Measurements from ENCODE around the gene ELN. TPM values are rescaled to one million over a fixed set of nuclear protein-coding genes. Genes with fewer than 3 reads are reported as not detected.

Gene ELN
- total RNA-seq, 2 donors from 2014 or later, result 10.3 to 15.0 TPM

DNA sequence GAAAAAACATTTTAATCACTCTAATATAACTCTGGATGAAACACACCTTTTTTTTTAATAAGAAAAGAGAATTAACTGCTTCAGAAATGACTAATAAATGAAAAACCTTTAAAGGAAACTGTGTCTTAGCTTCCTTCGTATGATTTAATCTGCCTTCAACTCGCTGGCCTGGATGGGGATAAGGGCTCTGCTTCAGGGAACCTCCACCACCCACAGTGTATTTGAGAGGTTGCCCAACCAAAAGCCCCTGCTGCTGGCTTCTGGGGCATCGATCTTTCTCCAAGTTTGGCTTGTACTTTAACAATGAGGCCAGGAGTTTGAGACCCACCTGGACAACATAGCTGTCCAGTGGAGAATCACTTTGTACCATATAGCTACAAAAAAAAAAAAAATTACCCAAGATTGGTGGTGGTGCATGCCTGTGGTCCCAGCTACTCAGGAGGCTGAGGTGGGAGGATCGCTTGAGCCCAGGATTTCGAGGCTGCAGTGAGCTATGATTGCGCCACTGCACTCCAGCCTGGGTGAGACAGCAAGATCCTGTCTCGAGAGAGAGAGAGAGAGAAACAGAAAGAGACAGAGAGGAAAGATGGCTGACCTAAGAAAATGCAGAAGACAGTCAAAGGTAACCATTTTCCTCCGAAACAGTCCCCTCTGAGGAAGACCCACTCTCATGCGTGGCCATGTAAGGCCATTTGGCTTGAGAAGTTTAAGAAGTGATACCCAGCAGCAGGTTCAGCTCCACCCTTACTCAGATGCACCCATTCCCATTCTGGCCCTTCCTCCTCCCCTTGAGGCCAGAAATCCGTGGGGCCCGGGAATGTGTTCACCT is 42.0 kb downstream of the ELN start:
- DNase-seq, result no peak
- intact Hi-C loops (cut with DNase I, micrococcal nuclease), result loop anchor here (2.0 to 10.0 kb wide), 3 partner anchors 115 to 331 kb away; no protein-coding TSS in a partner anchor
- ATAC-seq, result no peak

DNA sequence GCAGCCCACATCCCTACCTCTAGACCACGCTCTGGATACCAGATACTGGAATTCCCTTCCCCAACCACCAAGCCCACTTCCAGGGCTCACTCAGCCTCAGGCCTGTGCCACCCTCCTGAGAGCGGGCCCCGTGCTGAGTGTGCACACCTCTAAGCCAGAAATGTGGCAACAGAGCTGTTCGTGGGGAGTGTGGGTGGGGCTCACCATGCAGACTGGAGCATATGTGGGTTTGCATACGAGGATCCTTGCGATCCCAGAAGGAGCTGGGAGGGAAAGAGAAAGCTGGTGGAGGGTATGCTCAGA is 42.6 kb downstream of the ELN start:
- DNase-seq, result no peak
- intact Hi-C loops (cut with DNase I, micrococcal nuclease), result loop anchor here in 1 of 2 donors (10.0 kb wide), 2 partner anchors 114 to 324 kb away; no protein-coding TSS in a partner anchor
- ATAC-seq, result no peak

GRCh38 chr7:74071121-74071520 is 43.1 kb downstream of the ELN start:
- DNase-seq, result no peak
- intact Hi-C loops (cut with DNase I, micrococcal nuclease), result loop anchor here in 1 of 2 donors (10.0 kb wide), 2 partner anchors 114 to 324 kb away; no protein-coding TSS in a partner anchor
- ATAC-seq, result no peak

- ATAC-seq, result no peak
- no peak for DNase-seq
- intact Hi-C loops (cut with DNase I, micrococcal nuclease), result loop anchor here in 1 of 2 donors (10.0 kb wide), 2 partner anchors 110 to 320 kb away; no protein-coding TSS in a partner anchor
Observed at GRCh38 chr7:74074770-74075169, 46.8 kb downstream of the ELN start.

DNA sequence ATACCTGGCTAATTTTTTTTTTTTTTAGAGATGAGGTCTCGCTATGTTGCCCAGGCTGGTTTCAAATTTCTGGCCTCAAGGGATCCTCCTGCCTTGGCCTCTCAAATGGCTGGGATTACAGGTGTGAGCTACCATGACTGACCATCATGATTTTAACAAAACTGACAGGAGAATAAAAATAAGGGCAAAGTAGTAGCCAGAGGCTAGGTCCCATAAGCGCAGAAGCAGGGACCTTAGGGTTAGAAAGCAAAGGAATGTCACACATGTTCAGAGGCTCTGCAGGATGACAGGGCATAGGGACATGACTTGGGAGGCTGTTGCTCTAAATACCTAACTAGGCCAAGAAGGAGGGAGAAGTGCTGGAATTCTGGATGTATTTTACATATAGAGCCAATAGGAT is 50.5 kb downstream of the ELN start:
- no peak for ATAC-seq
- DNase-seq, result no peak
- intact Hi-C loops (cut with DNase I, micrococcal nuclease), result loop anchor here in 1 of 2 donors (10.0 kb wide), 2 partner anchors 106 to 316 kb away; no protein-coding TSS in a partner anchor

DNA sequence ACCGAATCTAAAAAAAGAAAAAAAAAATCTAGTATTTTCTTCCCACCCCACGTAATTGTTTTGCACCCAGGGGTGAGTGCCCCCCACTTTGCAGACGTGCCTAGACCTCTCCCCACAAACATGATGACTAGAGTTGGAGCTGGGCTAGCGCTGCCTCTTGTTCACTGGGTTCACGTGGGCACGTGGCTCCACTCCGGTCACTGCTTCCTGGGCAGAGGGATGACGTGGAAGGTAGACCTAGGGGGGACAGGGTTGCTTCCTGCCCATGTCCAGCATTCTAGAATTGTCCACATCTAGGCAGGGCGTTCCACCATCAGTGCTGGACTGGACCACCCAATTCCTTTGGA is 54.8 kb downstream of the ELN start:
- DNase-seq, result no peak
- no peak for ATAC-seq
- intact Hi-C loops (cut with DNase I, micrococcal nuclease), result no loop called here

DNA sequence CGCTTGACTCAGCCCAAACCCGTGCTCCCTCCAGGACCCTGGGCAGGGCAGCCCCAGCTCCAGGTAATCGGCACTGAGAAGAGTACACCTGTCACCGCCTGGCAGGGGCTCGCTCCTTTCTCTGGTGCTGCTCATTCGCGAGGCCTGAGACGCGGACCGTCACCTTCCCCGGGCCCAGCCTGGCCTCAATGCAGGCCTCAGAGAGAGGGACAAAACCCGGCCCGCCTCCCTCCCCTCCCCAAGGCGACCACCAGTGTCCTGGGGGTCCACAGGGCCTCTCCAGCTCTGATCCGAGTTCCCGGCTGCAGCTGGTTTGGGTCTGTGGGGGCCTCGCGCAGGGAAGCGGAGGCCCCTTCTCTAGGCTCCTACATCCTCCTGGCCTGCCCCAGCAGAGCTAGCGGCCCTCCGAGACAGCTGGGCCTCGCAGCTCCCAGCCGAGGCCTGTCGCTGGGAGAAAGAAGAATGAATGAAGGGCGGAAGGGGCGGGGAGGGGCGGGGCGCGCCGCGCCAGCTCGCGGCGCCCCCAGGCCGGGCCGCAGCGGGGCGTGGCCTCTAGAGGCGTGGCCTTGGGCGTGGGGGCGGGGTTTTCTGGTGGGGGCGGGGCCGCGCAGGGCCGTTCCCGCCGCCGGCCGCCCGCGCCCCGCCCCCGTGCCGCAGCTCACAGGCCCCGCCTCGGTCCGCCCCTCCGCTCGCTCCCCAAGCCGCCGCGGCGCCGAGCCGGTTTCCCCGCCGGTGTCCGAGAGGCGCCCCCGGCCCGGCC is 55.3 kb downstream of the ELN start, which contains the start of gene LIMK1:
Gene LIMK1, plus strand, starts transcription at position 688 of the 760 bp plus-strand sequence. CDS start 187 bp downstream, outside the sequence.
- intact Hi-C loops (cut with DNase I, micrococcal nuclease), result no loop called here
- DNase-seq, result peak; percentile 61 to 87
- peak; percentile 91 for ATAC-seq

GRCh38 chr7:74083928-74084721 is 56.2 kb downstream of the ELN start:
- peak in 1 of 2 donors; percentile 37 for DNase-seq
- peak; percentile 60 for ATAC-seq
- intact Hi-C loops (cut with DNase I, micrococcal nuclease), result no loop called here

- DNase-seq, result no peak
- ATAC-seq, result no peak
- intact Hi-C loops (cut with DNase I, micrococcal nuclease), result no loop called here
Observed at GRCh38 chr7:74084722-74085578, 57.0 kb downstream of the ELN start.

GRCh38 chr7:74087791-74088453 is 59.9 kb downstream of the ELN start:
- intact Hi-C loops (cut with DNase I, micrococcal nuclease), result no loop called here
- DNase-seq (no peak), ATAC-seq (no peak)

DNA sequence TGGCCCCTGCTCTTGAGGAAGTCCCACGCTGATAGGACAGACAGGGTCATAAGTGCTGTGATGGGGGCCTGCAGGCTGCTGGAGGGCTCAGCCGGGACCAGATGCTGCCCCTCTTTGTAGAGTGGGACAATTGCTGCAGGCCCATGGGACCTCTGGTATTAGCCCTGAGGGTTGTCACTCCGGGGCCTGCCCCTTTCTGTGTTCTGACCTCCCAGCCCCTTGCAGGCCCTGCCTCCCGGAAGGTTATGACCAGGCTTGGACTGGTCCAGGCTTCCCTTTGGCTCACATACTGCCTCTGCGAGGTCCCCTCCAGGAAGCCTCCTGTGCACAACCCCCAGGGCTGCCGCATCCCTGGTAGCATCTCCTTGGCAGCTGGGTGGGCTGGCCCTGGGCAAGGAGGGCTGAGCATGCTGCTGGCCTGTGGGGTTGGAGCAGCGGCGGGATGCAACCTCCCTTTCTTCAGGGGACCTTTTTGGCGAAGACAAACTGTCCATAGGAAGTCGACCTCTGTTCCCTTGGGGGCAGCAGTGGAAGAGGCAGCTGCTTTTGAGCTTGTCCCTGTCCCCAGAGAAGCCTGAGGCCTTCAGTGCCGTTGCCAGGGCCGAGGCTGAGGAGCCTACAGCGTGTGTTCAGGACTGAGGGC is 64.5 kb downstream of the ELN start:
- intact Hi-C loops (cut with DNase I, micrococcal nuclease), result no loop called here
- ATAC-seq, result no peak
- DNase-seq, result peak in 1 of 2 donors; percentile 39

GRCh38 chr7:74092964-74093471 is 65.0 kb downstream of the ELN start:
- peak; percentile 62 to 65 for DNase-seq
- peak; percentile 54 for ATAC-seq
- intact Hi-C loops (cut with DNase I, micrococcal nuclease), result no loop called here

- DNase-seq (peak in 1 of 2 donors; percentile 21), ATAC-seq (peak; percentile 25)
- intact Hi-C loops (cut with DNase I, micrococcal nuclease), result no loop called here
Observed at GRCh38 chr7:74093671-74094223, 65.8 kb downstream of the ELN start.

GRCh38 chr7:74094224-74095101 is 66.5 kb downstream of the ELN start:
- intact Hi-C loops (cut with DNase I, micrococcal nuclease), result no loop called here
- peak; percentile 62 for ATAC-seq

GRCh38 chr7:74095135-74095534 is 67.2 kb downstream of the ELN start:
- DNase-seq (no peak), ATAC-seq (no peak)
- intact Hi-C loops (cut with DNase I, micrococcal nuclease), result no loop called here

More at GRCh38 chr7:74094224-74095101, 66.5 kb downstream of the ELN start:
- DNase-seq, result peak; percentile 69 to 71
